T-helper 1 cell (primary cell): Measurements from ENCODE around the gene CSK.
"Not testable (repeated sequence)": the region's sequence is repeated elsewhere in the genome, so short reads cannot be mapped to it uniquely, and the experiment has no call there.

ENCODE experiments used
- DNase-seq, 5 donors: peaks; one replicate each; pipeline ENCODE4 v3.0.0-alpha.2; 2012 to 2020
- total RNA-seq, 4 donors: gene quantifications; one replicate each; lab custom pipeline; 2026; lab: John Stamatoyannopoulos, UW

CSK gene
- 105 to 150 (median 129) reads per million in 4 donors for total RNA-seq

DNA sequence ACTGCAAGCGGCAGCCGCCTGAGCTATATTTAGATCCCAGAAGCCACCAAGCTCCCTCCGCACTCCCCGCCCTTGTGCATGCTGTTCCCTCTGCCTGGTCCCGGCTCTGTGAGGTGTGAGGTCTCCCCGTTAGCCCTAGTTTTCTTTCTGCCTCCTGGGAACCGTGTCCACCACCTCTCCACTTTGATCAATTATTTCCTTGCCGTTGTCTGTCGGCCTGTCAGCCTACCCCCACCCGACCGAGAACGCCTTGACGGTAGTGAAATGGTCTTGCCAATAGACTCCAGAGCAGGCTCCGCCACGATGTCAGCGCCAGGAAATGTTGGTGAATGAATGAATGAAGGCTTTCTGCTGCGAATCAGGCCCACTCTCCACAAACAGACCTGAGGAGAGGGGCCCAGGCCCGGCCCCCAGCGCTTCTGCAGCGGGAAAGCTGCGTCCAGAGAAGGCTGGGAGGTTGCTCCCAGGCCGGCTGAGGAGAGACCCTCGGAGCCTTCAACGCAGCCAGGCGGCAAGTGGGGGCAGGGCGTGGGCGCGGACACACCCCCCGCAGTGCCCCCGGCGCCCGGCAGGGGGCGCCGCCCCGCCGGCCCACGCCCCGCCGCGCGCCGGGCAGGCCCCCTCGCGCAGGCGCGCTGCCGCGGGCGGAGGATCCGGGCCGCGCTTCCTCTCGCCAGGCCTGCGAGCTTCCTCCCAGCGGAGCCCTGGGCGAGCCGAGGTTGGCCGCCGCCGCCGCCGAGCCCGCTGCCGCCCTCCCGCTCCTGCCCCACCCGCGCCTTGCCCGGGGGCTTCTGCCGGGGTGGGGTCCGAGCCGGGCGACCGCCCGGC lies at the start of gene CSK:
CSK (plus strand) TSS at position 650 of the 828 bp plus-strand sequence. CDS start 16,218 bp downstream, outside the sequence.
- peak; percentile 61 to 86 (median 72) for DNase-seq

DNA sequence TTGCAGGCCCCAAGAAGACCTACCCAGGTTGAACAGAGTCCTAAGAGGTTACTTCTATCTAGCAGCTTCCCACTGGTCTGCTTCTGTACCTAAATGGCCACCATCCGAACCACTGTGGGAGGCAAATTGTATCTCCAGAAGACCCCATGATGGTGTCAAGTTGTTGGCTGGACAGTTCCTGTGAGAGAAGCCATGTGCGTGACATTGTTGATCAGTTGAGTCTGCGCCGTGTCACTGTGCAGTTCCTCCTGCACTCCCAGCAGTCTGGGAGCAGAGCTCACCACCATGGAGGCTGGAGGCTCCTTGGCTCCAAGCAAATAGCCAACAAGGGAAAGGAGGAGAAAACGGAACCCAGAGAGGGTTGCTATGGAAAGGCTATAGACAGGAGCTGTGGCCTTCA lies 49.0 kb upstream of the CSK start:
- no peak for DNase-seq

DNA sequence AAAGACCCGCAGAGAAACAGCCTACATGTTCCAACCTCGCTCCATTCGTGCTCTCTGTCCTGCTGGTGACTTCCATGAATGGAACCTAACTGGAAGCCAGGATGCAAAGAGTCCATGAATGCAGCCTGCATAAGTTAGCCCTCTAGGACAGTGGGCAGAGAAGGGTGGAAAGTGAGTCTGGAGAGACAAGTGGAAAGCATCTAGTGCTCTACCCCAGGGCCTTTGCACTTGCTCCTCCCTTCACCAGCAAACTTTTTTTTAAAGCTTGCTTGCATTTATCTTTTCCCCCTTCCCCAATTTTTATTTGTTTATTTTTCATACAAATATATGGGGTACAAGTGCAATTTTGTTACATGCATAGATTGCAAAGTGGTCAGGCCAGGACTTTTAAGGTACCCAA lies 48.6 kb upstream of the CSK start:
- DNase-seq, result no peak

DNA sequence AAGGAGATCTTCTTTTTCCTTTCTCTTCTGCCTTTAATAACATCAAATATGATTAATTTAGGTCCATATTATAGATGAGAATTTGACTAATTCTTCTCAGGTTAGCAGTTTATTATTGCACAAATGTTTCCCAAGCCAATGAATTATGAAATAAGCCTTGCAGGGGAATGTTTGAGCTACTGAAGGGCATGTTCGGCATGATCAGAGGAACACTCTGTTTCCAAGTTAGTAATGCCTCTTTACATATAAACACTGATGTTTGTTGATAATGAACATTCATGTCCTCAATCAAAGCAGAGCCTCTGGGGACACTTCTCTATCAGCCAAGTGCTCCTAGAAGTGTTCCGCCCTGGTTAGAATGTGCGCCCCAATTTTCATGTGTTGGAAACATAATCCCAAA lies 46.6 kb upstream of the CSK start:
- no peak for DNase-seq

DNA sequence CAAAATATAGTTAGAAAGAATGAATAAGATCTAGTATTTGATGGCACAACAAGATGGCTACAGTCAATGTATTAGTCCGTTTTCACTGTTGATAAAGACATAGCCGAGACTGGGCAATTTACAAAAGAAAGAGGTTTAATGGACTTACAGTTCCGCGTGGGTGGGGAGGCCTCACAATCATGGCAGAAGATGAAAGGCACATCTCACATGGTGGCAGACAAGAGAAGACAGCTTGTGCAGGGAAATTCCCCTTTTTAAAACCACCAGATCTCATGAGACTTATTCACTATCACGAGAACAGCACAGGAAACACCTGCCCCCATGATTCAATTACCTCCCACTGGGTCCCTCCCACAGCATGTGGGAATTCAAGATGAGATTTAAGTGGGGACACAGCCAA lies 43.6 kb upstream of the CSK start:
- not testable (repeated sequence) for DNase-seq

DNA sequence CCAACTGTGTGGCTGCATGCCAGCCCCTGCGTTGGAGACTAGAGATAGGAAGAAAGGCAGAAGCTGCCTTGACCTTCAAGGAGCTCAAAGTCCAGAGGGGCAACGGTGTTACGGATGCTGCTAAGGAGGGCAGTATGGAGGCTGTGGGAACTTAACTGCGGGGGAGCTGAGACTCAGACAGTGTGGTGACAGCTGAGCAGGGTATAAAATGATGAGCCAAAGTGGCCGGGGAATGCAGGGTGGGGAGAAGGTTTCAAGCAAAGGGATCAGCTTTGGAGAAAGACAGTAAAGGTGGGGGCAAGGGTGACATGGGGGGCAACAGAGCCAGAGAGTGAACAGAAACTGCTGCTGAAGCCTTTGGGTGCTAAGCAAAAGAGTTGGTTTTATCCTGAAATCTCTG lies 39.5 kb upstream of the CSK start:
- DNase-seq, result no peak

DNA sequence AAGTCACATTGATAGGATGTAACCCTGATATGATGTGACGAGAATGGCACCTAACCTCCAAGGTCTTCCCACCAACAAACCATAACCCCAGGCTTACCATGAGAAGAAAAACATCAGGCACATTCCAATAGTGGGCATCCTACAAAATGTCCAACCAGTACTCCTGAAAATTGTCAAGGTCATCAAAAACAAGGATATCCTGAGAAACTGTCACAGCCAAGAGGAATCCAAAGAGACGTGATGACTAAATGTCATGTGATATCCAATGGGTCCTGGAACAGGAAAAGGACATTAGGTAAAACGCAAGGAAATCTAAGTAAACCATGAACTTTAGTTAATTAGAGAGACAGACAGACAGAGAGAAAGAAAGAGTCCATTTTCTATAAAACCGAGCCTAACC lies 35.5 kb upstream of the CSK start:
- no peak for DNase-seq

DNA sequence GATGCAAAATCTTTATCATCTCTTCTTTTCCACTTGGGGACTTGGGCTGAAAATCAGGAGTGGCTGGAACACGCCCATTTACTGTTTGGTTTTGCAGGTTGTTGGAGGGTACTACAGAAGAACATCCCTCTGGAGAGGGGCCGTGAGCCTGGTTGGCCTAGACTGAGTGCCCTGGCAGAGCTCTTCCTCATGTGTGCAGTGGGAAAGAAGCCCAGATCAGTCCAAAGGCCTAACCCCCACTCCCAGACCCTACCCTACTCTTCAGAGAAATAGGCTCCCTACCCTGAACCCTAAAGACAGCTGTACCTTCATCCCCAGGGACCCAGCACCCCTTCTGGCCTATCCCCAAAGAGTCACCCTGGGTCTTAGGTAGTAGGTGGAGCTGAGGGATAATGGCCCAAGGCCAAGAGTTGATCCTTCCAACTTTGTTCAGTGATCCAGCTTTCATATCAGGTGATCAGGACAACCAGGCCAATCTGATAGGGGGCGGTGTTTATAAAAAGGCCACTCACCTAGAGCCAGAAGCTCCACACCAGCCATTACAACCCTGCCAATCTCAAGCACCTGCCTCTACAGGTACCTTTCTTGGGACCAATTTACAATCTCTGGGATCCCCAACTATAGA lies 33.4 kb upstream of the CSK start, which contains the start of gene CYP1A2:
CYP1A2 (plus strand) TSS at position 524 of the 625 bp plus-strand sequence. CDS start 894 bp downstream, outside the sequence.
- DNase-seq, result no peak

DNA sequence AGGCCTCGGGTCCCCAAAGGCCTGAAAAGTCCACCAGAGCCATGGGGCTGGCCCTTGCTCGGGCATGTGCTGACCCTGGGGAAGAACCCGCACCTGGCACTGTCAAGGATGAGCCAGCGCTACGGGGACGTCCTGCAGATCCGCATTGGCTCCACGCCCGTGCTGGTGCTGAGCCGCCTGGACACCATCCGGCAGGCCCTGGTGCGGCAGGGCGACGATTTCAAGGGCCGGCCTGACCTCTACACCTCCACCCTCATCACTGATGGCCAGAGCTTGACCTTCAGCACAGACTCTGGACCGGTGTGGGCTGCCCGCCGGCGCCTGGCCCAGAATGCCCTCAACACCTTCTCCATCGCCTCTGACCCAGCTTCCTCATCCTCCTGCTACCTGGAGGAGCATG lies 32.0 kb upstream of the CSK start:
- no peak for DNase-seq

DNA sequence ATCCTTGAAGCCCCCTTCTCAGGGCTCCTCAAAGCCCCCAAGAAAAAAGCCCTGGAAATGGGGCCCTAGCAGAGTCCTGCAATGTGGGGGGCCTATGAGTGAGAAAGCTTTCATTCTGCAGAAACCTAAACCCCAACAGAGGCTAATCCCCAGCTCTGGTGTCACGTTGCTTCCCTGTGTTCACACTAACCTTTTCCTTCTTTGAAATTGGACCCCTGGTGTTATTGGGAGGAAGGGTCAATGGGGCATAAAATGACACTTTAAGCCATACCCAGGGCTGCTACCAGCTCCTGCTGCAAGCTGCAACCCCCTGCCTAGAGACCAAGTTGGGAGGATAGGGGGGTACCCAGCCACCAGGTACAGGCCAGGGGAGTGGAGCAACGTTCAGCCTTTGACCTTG lies 31.1 kb upstream of the CSK start:
- no peak for DNase-seq

DNA sequence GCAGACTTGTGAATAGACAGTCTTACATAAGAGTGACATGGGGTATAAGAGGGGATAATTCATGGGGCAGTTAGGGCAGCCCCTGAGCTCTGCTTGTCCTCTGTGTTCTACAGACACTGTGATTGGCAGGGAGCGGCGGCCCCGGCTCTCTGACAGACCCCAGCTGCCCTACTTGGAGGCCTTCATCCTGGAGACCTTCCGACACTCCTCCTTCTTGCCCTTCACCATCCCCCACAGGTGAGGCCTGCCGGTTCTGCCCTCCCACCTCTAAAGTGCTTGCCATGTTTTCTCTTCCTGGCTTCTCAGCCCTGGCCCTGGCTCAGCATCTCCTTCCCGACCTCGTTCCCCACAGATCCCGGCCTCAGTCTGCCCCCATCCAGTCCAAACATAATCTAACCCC lies 29.9 kb upstream of the CSK start:
- no peak for DNase-seq

DNA sequence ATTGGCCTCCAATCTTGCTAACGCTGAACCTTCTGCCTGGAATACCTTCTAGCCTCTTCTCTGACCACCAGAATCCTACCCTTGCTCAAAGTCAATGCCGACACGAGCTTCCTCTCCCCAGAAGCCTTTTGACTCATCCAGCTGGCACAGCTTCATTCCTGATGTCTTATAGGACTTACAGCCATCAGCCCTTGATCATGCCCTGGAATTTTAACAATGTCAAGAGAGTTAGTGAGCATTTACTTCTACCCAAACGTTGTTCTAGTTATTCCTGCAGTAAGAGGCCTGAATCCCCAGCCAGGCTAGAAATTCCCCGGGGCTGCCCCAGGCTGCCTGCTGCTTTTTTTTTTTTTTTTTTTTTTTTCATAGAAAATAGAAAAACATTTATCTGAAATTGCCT lies 29.3 kb upstream of the CSK start:
- no peak for DNase-seq

DNA sequence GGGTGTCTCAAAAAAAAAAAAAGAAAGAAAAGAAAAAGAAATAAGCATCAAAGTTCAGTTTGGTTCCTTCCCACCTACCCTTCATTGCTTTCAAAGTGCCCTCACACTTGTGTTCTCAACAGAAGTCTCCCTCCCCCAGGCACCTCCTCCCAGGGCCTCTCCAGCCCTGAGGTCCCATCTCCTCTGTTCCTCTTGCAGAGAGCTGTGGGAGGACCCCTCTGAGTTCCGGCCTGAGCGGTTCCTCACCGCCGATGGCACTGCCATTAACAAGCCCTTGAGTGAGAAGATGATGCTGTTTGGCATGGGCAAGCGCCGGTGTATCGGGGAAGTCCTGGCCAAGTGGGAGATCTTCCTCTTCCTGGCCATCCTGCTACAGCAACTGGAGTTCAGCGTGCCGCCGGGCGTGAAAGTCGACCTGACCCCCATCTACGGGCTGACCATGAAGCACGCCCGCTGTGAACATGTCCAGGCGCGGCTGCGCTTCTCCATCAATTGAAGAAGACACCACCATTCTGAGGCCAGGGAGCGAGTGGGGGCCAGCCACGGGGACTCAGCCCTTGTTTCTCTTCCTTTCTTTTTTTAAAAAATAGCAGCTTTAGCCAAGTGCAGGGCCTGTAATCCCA lies 27.2 kb upstream of the CSK start:
- DNase-seq, result no peak

DNA sequence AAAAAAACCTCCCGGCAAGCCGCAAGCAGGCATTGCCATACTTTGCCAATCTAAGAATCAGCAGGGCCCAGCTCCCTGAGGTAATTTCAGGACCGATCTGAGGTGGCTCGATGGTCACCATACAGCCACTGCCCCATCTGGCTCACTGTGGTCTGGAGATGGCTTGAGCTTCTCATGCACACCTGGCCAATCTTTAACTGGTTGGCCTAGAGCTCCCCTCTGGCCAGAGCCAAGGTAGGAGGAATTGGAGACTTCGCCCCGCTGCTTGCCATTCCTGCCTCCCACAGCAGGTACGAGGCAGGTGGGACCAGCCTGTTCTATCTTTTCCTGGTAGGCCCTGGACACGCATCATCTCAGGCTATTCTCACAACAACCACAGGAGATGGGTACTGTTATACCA lies 23.1 kb upstream of the CSK start:
- DNase-seq, result no peak

DNA sequence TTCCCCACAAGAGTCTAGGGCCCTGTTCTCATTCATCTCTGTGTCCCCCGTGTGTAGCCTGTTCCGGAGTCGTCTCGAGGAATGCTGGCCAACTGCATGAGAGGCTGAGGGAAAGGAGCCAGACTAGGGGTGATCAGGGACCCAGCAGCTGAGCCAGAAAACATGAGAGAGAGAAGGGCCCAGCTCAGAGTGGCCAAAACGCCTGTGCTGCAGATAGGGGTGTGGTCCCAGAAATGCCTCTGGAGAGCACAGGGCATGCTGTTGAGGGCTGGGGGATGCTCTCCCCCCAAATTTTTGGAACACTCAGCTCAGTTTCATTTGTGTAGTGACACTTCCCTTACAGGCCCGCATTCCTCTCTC lies 19.1 kb upstream of the CSK start:
- DNase-seq, result no peak

DNA sequence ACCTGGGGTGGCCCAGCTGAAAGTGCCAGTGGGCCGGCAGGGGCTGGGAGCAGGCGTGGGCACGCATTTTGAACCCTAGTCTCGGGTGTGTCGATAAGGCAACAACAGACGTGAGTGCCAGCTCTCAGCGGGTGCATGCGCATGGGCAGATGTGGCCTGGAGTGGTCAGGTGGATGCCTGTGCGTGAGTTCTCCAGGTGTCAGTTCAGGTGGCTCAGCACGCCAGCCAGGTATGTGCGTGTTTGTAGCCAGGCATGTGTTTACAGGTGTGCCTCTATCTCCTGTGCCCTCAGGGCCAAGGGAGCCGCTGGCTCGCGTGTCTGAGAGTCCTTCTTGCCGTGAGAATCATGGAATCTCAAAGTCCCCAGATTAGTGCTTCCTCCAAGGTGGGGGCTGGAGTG lies 18.5 kb upstream of the CSK start:
- DNase-seq, result no peak

DNA sequence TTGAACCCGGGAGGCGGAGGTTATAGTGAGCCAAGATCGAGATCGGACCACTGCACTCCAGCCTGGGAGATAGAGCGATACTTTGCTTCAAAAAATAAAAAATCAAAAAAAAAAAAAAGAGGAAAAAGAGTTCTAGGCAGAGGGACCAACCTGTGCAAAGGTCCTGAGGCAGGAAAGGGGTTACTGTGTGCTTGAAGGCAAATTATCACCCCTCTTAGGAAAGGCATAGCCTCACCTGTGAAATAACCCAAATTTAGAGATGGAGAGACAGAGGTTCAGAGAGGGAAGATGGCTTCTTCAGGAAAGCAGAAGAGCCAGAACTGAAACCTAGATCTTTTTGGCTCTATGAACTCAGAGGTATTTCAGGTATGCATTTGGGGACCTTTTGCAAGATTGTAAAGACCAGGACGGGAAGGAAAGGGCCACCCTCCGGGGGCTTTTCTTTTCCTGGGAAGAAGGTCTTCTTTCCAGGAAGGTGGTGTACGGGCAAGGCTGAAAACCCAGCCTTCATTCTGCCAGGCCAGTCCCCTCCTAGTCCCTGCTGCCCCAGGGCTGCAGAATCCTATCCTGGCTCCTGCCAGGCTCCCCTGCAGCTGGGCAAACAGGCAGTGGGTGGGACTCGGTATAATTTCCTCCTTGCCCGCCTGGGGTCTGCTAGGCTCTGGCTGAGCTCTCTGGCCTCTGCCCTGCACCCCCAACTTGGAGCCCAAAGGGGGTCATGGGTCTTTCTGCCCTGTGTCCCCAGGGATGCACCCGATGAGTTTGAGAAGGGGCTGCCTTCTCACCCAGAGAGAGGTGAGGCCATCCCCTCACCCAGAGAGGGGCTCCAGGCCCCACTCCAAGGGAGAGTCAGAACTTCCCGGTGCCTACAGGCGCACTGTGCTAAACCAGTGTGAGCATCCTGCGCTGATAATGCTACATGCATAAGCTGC lies 14.4 kb upstream of the CSK start:
- no peak for DNase-seq

DNA sequence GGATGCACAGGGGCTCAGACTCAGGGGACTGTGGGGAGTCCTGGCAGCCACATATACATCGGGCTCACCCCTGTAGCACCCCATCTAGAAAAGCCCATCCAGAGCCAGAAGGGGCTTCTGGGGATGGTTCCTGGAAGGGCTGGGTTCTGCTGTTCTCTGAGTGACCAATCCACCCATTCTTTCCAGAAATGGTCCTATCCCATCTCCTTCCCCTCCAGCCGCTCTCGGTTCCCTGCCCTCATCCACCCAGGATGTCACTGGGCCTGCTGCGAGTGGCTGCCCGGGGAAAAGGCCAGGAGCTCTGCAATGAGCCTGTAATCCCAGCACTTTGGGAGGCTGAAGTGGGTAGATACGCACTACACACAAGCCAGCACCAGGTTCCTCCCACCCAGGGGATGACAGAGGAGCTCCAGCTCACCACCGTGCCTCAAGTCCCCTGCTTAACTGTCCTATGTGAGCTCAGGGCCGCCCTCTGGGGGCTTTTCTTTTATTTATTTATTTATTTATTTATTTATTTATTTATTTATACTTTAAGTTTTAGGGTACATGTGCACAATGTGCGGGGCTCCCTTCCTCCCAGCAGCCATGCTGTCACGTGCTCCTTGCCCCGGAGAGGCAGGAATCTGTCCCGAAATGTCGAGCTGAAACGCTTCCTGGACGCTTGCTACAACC lies 13.6 kb upstream of the CSK start:
- DNase-seq, result no peak

DNA sequence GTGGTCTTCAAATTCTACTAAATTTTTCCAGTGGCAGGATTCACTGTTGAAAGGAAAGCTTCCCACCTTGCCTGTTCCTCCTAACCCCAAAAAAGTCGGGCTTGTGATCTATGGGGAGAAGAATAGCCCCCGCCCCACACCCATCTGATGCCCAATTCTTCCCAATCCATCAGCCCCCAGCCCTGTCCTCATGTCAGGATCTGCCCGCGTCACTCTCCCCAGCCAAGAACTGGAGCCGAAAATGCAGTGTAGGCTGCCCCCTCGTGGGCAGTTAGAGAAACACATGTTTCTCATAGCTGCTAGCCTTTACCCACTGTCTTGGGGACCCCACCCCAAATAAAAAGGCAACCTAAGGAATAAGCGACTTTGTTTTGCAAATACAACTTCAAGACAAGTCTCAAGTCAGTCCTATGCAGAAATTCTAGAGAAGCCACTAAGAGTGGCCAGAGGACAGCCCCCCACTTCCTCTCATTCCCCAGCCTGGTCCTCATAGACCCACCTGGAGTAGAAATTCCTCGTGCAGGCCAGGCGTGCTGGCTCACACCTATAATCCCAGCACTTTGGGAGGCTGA lies 13.0 kb upstream of the CSK start:
- peak in 4 of 5 donors; percentile 47 to 61 (median 56) for DNase-seq

DNA sequence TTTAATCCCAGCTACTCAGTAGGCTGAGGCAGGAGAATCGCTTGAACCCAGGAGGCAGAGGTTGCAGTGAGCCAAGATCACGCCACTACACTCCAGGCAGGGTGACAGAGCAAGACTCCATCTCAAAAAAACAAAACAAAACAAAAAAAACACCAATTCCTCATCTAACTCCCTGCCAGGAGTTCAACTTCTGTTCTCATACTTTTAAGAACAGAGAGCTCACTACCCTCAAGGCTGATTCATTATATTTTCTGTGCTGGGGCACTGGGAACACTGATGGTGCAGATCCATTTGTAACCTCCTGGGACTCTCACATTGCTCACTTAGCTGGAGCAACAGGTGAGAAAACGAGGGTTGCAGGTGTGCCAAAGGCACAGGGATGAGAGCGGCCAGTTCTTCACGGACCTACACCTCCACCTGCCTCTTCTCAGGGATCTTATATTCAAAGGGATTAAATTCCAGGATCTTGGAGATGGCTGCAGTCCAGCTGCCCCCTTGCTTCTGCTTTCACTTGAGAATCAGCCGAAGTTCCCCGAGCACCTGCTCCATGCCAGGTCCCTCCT lies 12.3 kb upstream of the CSK start:
- no peak for DNase-seq

DNA sequence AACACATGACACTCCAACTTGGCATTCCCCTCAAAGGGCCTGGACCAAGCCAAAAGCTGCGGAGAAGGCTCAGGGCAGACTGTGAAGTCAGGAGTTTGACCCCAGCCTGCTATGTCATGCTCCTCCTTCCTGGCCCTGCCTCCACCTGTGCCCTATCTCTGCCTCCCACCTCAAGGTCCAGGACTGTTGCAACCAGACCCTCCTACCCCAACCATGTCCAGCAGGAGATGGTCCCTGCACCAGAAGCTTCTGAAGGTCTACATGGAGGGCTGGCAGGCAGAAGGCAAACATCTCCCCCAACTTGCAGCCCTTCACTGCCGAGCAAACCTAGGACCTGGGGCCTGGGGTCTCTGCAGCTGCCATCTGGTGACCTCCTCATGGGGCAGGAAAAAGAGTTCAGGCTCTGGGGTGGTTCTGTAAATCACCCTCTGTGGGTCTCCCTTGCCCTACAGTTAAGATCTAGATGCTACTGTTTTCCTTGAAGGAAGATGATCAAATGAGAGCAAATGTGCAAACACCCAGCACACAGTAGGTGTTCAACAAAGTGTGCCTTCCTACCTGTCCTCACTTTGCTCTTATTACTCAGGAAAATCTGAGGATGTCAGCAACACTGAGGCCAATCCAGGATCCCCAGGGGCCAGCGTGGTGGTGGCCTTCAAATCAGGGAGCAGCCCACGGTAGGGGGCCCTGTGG lies 11.5 kb upstream of the CSK start:
- no peak for DNase-seq
